Neural progenitor cell (in vitro differentiated cells): ENCODE results near the gene NDUFB2. TPM values are rescaled to one million over a fixed set of nuclear protein-coding genes. Genes with fewer than 3 reads are reported as not detected.

Experiments used
- DNase-seq: peaks from one replicate; pipeline ENCODE4 v3.0.0-alpha.2; 2016; ENCODE audit warnings: low spot score
- H2AFZ ChIP-seq: fragments of 200-600 bp; sonication (generic); replicated peaks from 2 replicates; pipeline ENCODE4 v1.6.1; 2016; ENCODE audit warnings: antibody characterized with exemption
- H3F3A ChIP-seq: fragments of 200-600 bp; sonication (generic); 2 replicates; pipeline ENCODE4 v1.6.1; 2016; ENCODE audit warnings: antibody characterized with exemption, low read depth
- H3K27ac ChIP-seq: fragments of 200-600 bp; sonication (generic); 2 replicates; pipeline ENCODE4 v1.5.1; 2016; ENCODE audit warnings: mild to moderate bottlenecking
- H3K27me3 ChIP-seq: fragments of 200-600 bp; sonication (generic); 2 replicates; pipeline ENCODE4 v1.6.1; 2016; ENCODE audit warnings: mild to moderate bottlenecking, moderate library complexity
- H3K36me3 ChIP-seq: fragments of 200-600 bp; sonication (generic); 2 replicates; pipeline ENCODE4 v1.5.1; 2016
- H3K4me1 ChIP-seq: fragments of 200-600 bp; sonication (generic); 2 replicates; pipeline ENCODE4 v1.6.1; 2016; ENCODE audit warnings: mixed run types
- H3K4me2 ChIP-seq: fragments of 200-600 bp; sonication (generic); 2 replicates; pipeline ENCODE4 v1.6.1; 2016
- H3K4me3 ChIP-seq: fragments of 200-600 bp; sonication (generic); 2 replicates; pipeline ENCODE4 v1.5.1; 2016
- H3K79me2 ChIP-seq: fragments of 200-600 bp; sonication (generic); 2 replicates; pipeline ENCODE4 v1.6.1; 2016; ENCODE audit warnings: low read depth
- H3K9ac ChIP-seq: fragments of 200-600 bp; sonication (generic); 2 replicates; pipeline ENCODE4 v1.6.1; 2016
- H3K9me3 ChIP-seq: fragments of 200-600 bp; sonication (generic); 2 replicates; pipeline ENCODE4 v1.5.1; 2016; ENCODE audit warnings: low read depth
- H4K20me1 ChIP-seq: fragments of 200-600 bp; sonication (generic); 2 replicates; pipeline ENCODE4 v1.6.1; 2016; ENCODE audit warnings: low read depth
- H3K27ac Mint-ChIP-seq: 3 replicates; pipeline ENCODE4 v1.8.0; 2021; ENCODE audit warnings: mixed read lengths
- H3K27me3 Mint-ChIP-seq: 2 replicates; pipeline ENCODE4 v1.8.0; 2022; ENCODE audit warnings: low read depth, mild to moderate bottlenecking, inconsistent platforms, moderate library complexity, mixed read lengths; ENCODE audit not compliant: insufficient read depth
- H3K36me3 Mint-ChIP-seq: 3 replicates; pipeline ENCODE4 v1.8.0; 2021; ENCODE audit warnings: mixed read lengths
- H3K4me1 Mint-ChIP-seq: 3 replicates; pipeline ENCODE4 v1.8.0; 2021; ENCODE audit warnings: mixed read lengths
- H3K4me3 Mint-ChIP-seq: 3 replicates; pipeline ENCODE4 v1.8.0; 2021; ENCODE audit warnings: mild to moderate bottlenecking, moderate library complexity, mixed read lengths
- H3K9me3 Mint-ChIP-seq: 3 replicates; pipeline ENCODE4 v1.8.0; 2020; ENCODE audit warnings: mixed read lengths
- CTCF ChIP-seq: fragments of 200-600 bp; sonication (generic); IDR thresholded peaks from 2 replicates; pipeline ENCODE4 v1.5.1; 2017; ENCODE audit warnings: antibody characterized with exemption, mild to moderate bottlenecking
- EZH2 ChIP-seq: fragments of 200-600 bp; sonication (generic); IDR thresholded peaks from 2 replicates; pipeline ENCODE4 v1.6.1; 2017; ENCODE audit warnings: antibody characterized with exemption, mild to moderate bottlenecking, moderate library complexity
- EZH2phosphoT487 ChIP-seq: fragments of 200-600 bp; sonication (generic); IDR thresholded peaks from 2 replicates; pipeline ENCODE4 v1.6.1; 2017; ENCODE audit warnings: antibody characterized with exemption
- total RNA-seq: library from RNA; depleted of rRNA; stranded (reverse); fragments of >200 nt; gene quantifications from 2 replicates; pipeline ENCODE4 v1.2.3, GENCODE V29; 2015; ENCODE audit warnings: low replicate concordance

The NDUFB2 gene
- total RNA-seq, 1 donor from 2014 or later: 241 TPM

GRCh38 chr7:140679186-140679585 lies 17.3 kb upstream of the NDUFB2 start:
- Mint-ChIP-seq H3K27me3 (peaks cover 9% of the 10 kb centered on the region), H3K36me3 (no peaks in the 10 kb centered on the region), H3K9me3 (no peaks in the 10 kb centered on the region), H3K4me1 (peaks cover 16% of the 10 kb centered on the region), H3K4me3 (no peak overlapping the region), H3K27ac (no peak overlapping the region)
- no peak for TF ChIP-seq EZH2
- no peak for TF ChIP-seq CTCF
- TF ChIP-seq EZH2phosphoT487: no peak
- Histone ChIP-seq H3K79me2 (no peaks in the 10 kb centered on the region), H3K27ac (no peak overlapping the region), H2AFZ (no peak overlapping the region), H3F3A (peaks cover 13% of the 10 kb centered on the region), H3K4me2 (no peak overlapping the region), H3K9me3 (no peaks in the 10 kb centered on the region), H3K36me3 (no peaks in the 10 kb centered on the region), H4K20me1 (no peaks in the 10 kb centered on the region), H3K4me3 (no peak overlapping the region), H3K27me3 (peaks cover 5% of the 10 kb centered on the region), H3K4me1 (peaks cover 12% of the 10 kb centered on the region), H3K9ac (no peak overlapping the region)
- no peak for DNase-seq

- Histone ChIP-seq H3K4me2 (no peak overlapping the region), H3K4me3 (no peak overlapping the region), H3K9me3 (no peaks in the 10 kb centered on the region), H3K4me1 (peaks cover 13% of the 10 kb centered on the region), H2AFZ (no peak overlapping the region), H3F3A (no peaks in the 10 kb centered on the region), H4K20me1 (no peaks in the 10 kb centered on the region), H3K79me2 (no peaks in the 10 kb centered on the region), H3K9ac (no peak overlapping the region), H3K27ac (no peak overlapping the region), H3K36me3 (no peaks in the 10 kb centered on the region), H3K27me3 (no peaks in the 10 kb centered on the region)
- no peak for TF ChIP-seq EZH2
- TF ChIP-seq CTCF: no peak
- TF ChIP-seq EZH2phosphoT487: no peak
- peaks cover 4% of the 10 kb centered on the region for H3K27me3 Mint-ChIP-seq
- no peak for DNase-seq
- peaks cover 16% of the 10 kb centered on the region for H3K4me1 Mint-ChIP-seq
- H3K4me3 Mint-ChIP-seq: no peak overlapping the region
- no peaks in the 10 kb centered on the region for H3K9me3 Mint-ChIP-seq
- no peaks in the 10 kb centered on the region for H3K36me3 Mint-ChIP-seq
- H3K27ac Mint-ChIP-seq: no peak overlapping the region
These were observed 15.6 kb upstream of the NDUFB2 start for GRCh38 chr7:140680886-140681285.

DNA sequence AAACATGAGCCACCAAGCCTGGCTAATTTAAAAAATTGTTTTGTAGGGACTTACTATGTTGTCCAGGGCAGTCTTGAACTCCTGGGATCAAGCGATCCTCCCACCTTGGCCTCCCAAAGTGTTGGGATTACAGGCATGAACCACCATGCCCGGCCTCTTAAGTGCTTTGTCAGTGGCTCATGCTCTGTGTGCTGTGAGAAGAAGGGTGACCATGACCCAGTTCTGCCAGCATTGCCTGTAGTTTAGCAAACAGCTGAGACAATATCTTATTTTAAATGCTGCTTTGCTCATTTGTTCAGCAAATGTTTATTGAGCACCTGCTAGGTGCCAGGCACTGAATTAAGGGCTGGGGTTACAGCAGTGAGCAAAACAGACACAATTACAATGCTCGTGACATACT lies 14.7 kb upstream of the NDUFB2 start:
- H2AFZ ChIP-seq: no peak overlapping the region
- H3K4me2 ChIP-seq: no peak overlapping the region
- H3K36me3 Mint-ChIP-seq: no peaks in the 10 kb centered on the region
- H3K4me3 Mint-ChIP-seq: no peak overlapping the region
- peaks cover 13% of the 10 kb centered on the region for H3K4me1 ChIP-seq
- H3K36me3 ChIP-seq: no peaks in the 10 kb centered on the region
- H4K20me1 ChIP-seq: no peaks in the 10 kb centered on the region
- DNase-seq: no peak
- peaks cover 4% of the 10 kb centered on the region for H3K27me3 Mint-ChIP-seq
- no peak overlapping the region for H3K27ac ChIP-seq
- no peak for TF ChIP-seq EZH2
- no peak for TF ChIP-seq EZH2phosphoT487
- TF ChIP-seq CTCF: no peak
- H3K9ac ChIP-seq: no peak overlapping the region
- no peaks in the 10 kb centered on the region for H3F3A ChIP-seq
- H3K9me3 ChIP-seq: no peaks in the 10 kb centered on the region
- peaks cover 16% of the 10 kb centered on the region for H3K4me1 Mint-ChIP-seq
- H3K9me3 Mint-ChIP-seq: no peaks in the 10 kb centered on the region
- H3K27me3 ChIP-seq: no peaks in the 10 kb centered on the region
- no peak overlapping the region for H3K27ac Mint-ChIP-seq
- H3K4me3 ChIP-seq: no peak overlapping the region
- no peaks in the 10 kb centered on the region for H3K79me2 ChIP-seq
